SU-DHL-6 (cell line): Measurements from ENCODE around the gene USP10.

Experiments
- CTCF ChIP-seq: fragments of 200-600 bp; sonication (generic); IDR thresholded peaks from one replicate; pipeline ENCODE4 v1.5.1; 2017; ENCODE audit warnings: antibody characterized with exemption, mild to moderate bottlenecking, low read length, moderate library complexity; ENCODE audit not compliant: insufficient read depth, poor library complexity, severe bottlenecking
- EZH2phosphoT487 ChIP-seq: fragments of 200-600 bp; sonication (generic), shearing (Covaris generic); conservative IDR thresholded peaks from 2 replicates; pipeline ENCODE4 v1.6.1; 2018; ENCODE audit warnings: mild to moderate bottlenecking, antibody characterized with exemption, low read length, moderate library complexity, mixed read lengths

DNA sequence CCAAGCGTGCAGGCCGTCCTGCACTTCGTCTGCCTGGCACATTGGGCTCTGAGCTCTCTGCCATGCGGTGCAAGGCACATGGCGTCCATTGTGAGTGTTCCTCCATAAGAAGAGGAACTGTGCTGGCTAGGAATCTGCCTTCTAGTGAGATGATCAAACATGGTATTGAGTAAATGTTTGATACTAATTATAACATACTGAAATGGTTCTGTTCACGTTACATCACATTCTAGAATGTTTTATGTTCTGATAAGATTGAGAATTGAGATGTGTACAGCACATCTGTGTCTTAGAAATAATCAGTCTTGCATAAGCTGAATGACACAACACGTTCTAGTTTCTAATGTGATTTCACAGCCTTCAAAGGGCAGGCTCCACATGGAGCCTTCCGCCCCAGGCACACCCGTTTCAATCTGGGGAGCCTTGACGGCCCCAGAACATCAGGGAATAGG, 42.9 kb downstream of the USP10 start:
- TF ChIP-seq CTCF (no peak), EZH2phosphoT487 (no peak)
